ENCODE results near the gene PADI2. TPM values are rescaled to one million over a fixed set of nuclear protein-coding genes. Genes with fewer than 3 reads are reported as not detected.
A peak's percentile ranks its signal among the peaks of the same experiment; 100 is the strongest.

Gene PADI2
- total and polyA plus RNA-seq, 9 of the 15 experiments (the other 6 are each of a cell fraction or from before 2014, with no cell fraction given): 0.01 to 0.11 (median 0.01) TPM; not detected in 5

DNA sequence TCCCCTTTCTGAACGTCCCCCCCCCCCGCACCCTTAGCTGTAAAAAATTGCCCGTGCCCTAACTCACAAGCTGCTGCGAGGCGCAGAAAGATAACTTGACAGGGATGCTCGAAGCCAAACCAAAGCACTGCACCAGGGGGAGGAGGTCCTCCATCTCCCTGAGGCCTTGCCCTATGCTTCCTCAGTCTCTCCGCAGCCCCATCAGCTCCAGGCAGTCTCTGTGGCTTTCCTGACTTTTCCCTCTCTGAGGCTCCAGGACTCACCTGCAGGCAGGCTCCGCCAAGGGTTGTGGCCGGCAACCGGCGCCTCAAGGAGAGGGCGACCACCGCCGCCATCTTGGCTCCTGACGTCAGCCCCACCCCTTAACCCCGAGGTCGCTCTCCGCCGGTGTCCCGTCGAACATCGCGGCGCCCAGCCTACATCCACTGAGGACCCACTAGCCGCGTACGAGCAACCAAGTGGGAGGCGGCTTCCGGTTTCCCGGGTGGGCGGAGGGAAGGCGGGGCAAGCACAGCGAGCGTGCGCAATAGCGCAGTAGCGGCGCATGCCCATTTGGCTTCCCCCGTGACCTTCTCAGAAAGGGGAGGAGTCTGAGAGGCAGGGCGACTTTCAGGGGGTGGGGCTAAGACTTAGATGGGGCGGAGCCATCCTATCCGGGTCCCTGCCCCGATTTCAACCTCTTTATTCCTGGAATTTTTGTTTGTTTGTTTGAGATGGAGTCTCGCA lies 65.4 kb downstream of the PADI2 start, which contains the start of gene SDHB (continued):
- TF ChIP-seq, protein P1, sequence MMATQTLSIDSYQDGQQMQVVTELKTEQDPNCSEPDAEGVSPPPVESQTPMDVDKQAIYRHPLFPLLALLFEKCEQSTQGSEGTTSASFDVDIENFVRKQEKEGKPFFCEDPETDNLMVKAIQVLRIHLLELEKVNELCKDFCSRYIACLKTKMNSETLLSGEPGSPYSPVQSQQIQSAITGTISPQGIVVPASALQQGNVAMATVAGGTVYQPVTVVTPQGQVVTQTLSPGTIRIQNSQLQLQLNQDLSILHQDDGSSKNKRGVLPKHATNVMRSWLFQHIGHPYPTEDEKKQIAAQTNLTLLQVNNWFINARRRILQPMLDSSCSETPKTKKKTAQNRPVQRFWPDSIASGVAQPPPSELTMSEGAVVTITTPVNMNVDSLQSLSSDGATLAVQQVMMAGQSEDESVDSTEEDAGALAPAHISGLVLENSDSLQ (IDR thresholded peaks at IDR 0.05): peak; percentile 83
- TF ChIP-seq ZNF764 (CRISPR knock-in tag; IDR thresholded peaks at IDR 0.05; ENCODE audit: low read depth) (no peak), XRCC3 (IDR thresholded peaks at IDR 0.05) (no peak), ATF1 (CRISPR knock-in tag; IDR thresholded peaks at IDR 0.05) (no peak), ATF1 (tag; IDR thresholded peaks at IDR 0.05) (peak; percentile 96), JUN (IDR thresholded peaks at IDR 0.05; ENCODE audit: borderline replicate concordance, low read depth, low read length) (peak; percentile 39; the same call in 1 of the 2 replicates), JUN (CRISPR knock-in tag; IDR thresholded peaks at IDR 0.05; ENCODE audit: borderline replicate concordance) (0 out of 2 replicates have a peak, but pooled peaks have one; percentile 35), ZKSCAN3 (CRISPR knock-in tag; IDR thresholded peaks at IDR 0.05) (no peak), RFX5 (IDR thresholded peaks at IDR 0.05; ENCODE audit: low read depth, low read length) (no peak), HDAC3 (IDR thresholded peaks at IDR 0.05; ENCODE audit: borderline replicate concordance, partially characterized antibody) (no peak), ZBTB8A (IDR thresholded peaks at IDR 0.05; ENCODE audit: partially characterized antibody) (no peak), ILK (tag; IDR thresholded peaks at IDR 0.05; ENCODE audit: borderline replicate concordance, low read depth) (no peak), EHMT2 (IDR thresholded peaks at IDR 0.05) (no peak), SETDB1 (IDR thresholded peaks at IDR 0.05; ENCODE audit: low read length) (peak; percentile 69), FOXA1 (IDR thresholded peaks at IDR 0.05; ENCODE audit: borderline replicate concordance) (no peak), RB1 (IDR thresholded peaks at IDR 0.05; ENCODE audit: low read depth) (peak; percentile 82)
- TF ChIP-seq, protein P2, sequence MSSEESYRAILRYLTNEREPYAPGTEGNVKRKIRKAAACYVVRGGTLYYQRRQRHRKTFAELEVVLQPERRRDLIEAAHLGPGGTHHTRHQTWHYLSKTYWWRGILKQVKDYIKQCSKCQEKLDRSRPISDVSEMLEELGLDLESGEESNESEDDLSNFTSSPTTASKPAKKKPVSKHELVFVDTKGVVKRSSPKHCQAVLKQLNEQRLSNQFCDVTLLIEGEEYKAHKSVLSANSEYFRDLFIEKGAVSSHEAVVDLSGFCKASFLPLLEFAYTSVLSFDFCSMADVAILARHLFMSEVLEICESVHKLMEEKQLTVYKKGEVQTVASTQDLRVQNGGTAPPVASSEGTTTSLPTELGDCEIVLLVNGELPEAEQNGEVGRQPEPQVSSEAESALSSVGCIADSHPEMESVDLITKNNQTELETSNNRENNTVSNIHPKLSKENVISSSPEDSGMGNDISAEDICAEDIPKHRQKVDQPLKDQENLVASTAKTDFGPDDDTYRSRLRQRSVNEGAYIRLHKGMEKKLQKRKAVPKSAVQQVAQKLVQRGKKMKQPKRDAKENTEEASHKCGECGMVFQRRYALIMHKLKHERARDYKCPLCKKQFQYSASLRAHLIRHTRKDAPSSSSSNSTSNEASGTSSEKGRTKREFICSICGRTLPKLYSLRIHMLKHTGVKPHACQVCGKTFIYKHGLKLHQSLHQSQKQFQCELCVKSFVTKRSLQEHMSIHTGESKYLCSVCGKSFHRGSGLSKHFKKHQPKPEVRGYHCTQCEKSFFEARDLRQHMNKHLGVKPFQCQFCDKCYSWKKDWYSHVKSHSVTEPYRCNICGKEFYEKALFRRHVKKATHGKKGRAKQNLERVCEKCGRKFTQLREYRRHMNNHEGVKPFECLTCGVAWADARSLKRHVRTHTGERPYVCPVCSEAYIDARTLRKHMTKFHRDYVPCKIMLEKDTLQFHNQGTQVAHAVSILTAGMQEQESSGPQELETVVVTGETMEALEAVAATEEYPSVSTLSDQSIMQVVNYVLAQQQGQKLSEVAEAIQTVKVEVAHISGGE (CRISPR knock-in tag; IDR thresholded peaks at IDR 0.05): peak in 2 of 3 experiments; percentile 36 to 59; a peak in 3 of 6 replicates
- TF ChIP-seq, protein P3, sequence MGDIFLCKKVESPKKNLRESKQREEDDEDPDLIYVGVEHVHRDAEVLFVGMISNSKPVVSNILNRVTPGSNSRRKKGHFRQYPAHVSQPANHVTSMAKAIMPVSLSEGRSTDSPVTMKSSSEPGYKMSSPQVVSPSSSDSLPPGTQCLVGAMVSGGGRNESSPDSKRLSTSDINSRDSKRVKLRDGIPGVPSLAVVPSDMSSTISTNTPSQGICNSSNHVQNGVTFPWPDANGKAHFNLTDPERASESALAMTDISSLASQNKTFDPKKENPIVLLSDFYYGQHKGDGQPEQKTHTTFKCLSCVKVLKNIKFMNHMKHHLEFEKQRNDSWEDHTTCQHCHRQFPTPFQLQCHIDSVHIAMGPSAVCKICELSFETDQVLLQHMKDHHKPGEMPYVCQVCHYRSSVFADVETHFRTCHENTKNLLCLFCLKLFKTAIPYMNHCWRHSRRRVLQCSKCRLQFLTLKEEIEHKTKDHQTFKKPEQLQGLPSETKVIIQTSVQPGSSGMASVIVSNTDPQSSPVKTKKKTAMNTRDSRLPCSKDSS (IDR thresholded peaks at IDR 0.05; ENCODE audit: low read depth, partially characterized antibody): no peak
- TF ChIP-seq, protein P4, sequence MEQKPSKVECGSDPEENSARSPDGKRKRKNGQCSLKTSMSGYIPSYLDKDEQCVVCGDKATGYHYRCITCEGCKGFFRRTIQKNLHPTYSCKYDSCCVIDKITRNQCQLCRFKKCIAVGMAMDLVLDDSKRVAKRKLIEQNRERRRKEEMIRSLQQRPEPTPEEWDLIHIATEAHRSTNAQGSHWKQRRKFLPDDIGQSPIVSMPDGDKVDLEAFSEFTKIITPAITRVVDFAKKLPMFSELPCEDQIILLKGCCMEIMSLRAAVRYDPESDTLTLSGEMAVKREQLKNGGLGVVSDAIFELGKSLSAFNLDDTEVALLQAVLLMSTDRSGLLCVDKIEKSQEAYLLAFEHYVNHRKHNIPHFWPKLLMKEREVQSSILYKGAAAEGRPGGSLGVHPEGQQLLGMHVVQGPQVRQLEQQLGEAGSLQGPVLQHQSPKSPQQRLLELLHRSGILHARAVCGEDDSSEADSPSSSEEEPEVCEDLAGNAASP (IDR thresholded peaks at IDR 0.05): no peak
